HEK293 (cell line): ENCODE measurements around the gene LEMD1.
A peak's percentile ranks its signal among the peaks of the same experiment; 100 is the strongest.

Experiments
- CTCF ChIA-PET: fragments of 350-600 bp; formaldehyde crosslinking; extraction: SDS; loops from one replicate; lab custom pipeline; 2021; ENCODE audit warnings: antibody characterized with exemption; lab: Yijun Ruan, JAX
- POLR2A ChIA-PET: fragments of 300-600 bp; formaldehyde crosslinking; extraction: SDS; loops from one replicate; lab custom pipeline; 2020; ENCODE audit warnings: antibody characterized with exemption, inconsistent platforms; lab: Yijun Ruan, JAX
- H3K27ac ChIP-seq: fragments of 200-500 bp; sonication (Bioruptor generic); 2 replicates; pipeline ENCODE4 v1.5.1; 2014; ENCODE audit warnings: low read depth, low read length, control low read depth, inconsistent platforms; ENCODE audit errors: extremely low read depth
- H3K36me3 ChIP-seq, 2 experiments: fragments of 200-500 bp in 1 of 2; sonication (Bioruptor generic) in 1 of 2; 1 replicate in 1 of 2; 2 replicates in 1 of 2; pipeline ENCODE4 v1.5.1; 2014 to 2017; ENCODE audit warnings: inconsistent platforms in 2 of 2, low read length in 2 of 2; ENCODE audit not compliant: control insufficient read depth in 2 of 2, insufficient read depth in 1 of 2
- H3K4me1 ChIP-seq: fragments of 200-500 bp; sonication (Bioruptor generic); 2 replicates; pipeline ENCODE4 v1.5.1; 2014; ENCODE audit warnings: mild to moderate bottlenecking, low read length, inconsistent platforms; ENCODE audit not compliant: control insufficient read depth, insufficient read depth
- H3K4me3 ChIP-seq: 2 replicates; pipeline ENCODE4 v1.5.1; 2011; ENCODE audit warnings: low read depth, mild to moderate bottlenecking, control low read depth, low read length, moderate library complexity
- H3K9me3 ChIP-seq: fragments of 200-500 bp; sonication (Bioruptor generic); 2 replicates; pipeline ENCODE4 v1.5.1; 2014; ENCODE audit warnings: low read depth, low read length, inconsistent platforms; ENCODE audit not compliant: control insufficient read depth, insufficient read depth
- EGR2 ChIP-seq: fragments of 450-650 bp; formaldehyde crosslinking; IDR thresholded peaks from 2 replicates; pipeline ENCODE4 v1.5.1; 2016; ENCODE audit warnings: low read depth, missing biosample characterization, missing genetic modification characterization
- GLIS1 ChIP-seq: fragments of 450-650 bp; formaldehyde crosslinking; IDR thresholded peaks from 2 replicates; pipeline ENCODE4 v1.5.1; 2016; ENCODE audit warnings: missing biosample characterization, missing genetic modification characterization
- RBAK ChIP-seq: fragments of 450-650 bp; formaldehyde crosslinking; IDR thresholded peaks from 2 replicates; pipeline ENCODE4 v1.5.1; 2016; ENCODE audit warnings: missing biosample characterization, missing genetic modification characterization
- ZBTB21 ChIP-seq: fragments of 450-650 bp; formaldehyde crosslinking; IDR thresholded peaks from 2 replicates; pipeline ENCODE4 v1.5.1; 2017; ENCODE audit warnings: missing biosample characterization, missing genetic modification characterization
- ZIC2 ChIP-seq: fragments of 450-650 bp; formaldehyde crosslinking; IDR thresholded peaks from 2 replicates; pipeline ENCODE4 v1.5.1; 2016; ENCODE audit warnings: missing biosample characterization, missing genetic modification characterization
- ZNF19 ChIP-seq: fragments of 450-650 bp; formaldehyde crosslinking; IDR thresholded peaks from 2 replicates; pipeline ENCODE4; 2016; ENCODE audit warnings: missing biosample characterization, missing genetic modification characterization, low read depth
- ZNF214 ChIP-seq: fragments of 450-650 bp; formaldehyde crosslinking; IDR thresholded peaks from 2 replicates; pipeline ENCODE4 v1.5.1; 2017; ENCODE audit warnings: missing biosample characterization, mild to moderate bottlenecking, missing genetic modification characterization, borderline replicate concordance
- ZNF223 ChIP-seq: fragments of 450-650 bp; formaldehyde crosslinking; IDR thresholded peaks from 2 replicates; pipeline ENCODE4 v1.5.1; 2016; ENCODE audit warnings: missing biosample characterization, missing genetic modification characterization
- ZNF341 ChIP-seq: fragments of 450-650 bp; formaldehyde crosslinking; IDR thresholded peaks from 2 replicates; pipeline ENCODE4; 2016; ENCODE audit warnings: low read depth, missing biosample characterization, missing genetic modification characterization
- ZNF366 ChIP-seq: fragments of 450-650 bp; formaldehyde crosslinking; conservative IDR thresholded peaks from 2 replicates; pipeline ENCODE4 v1.5.1; 2016; ENCODE audit warnings: missing biosample characterization, missing genetic modification characterization
- ZNF426 ChIP-seq: fragments of 450-650 bp; formaldehyde crosslinking; IDR thresholded peaks from 2 replicates; pipeline ENCODE4 v1.5.1; 2017; ENCODE audit warnings: missing biosample characterization, missing genetic modification characterization, mild to moderate bottlenecking, inconsistent platforms, moderate library complexity
- ZNF473 ChIP-seq: fragments of 450-650 bp; formaldehyde crosslinking; IDR thresholded peaks from 2 replicates; pipeline ENCODE4 v1.5.1; 2017; ENCODE audit warnings: missing biosample characterization, missing genetic modification characterization
- ZNF521 ChIP-seq: fragments of 450-650 bp; formaldehyde crosslinking; IDR thresholded peaks from 2 replicates; pipeline ENCODE4 v1.5.1; 2017; ENCODE audit warnings: missing biosample characterization, mild to moderate bottlenecking, missing genetic modification characterization
- ZNF585B ChIP-seq: fragments of 450-650 bp; formaldehyde crosslinking; IDR thresholded peaks from 2 replicates; pipeline ENCODE4 v1.5.1; 2016; ENCODE audit warnings: missing biosample characterization, missing genetic modification characterization
- TF ChIP-seq, protein P1 (sequence below): fragments of 450-650 bp; formaldehyde crosslinking; IDR thresholded peaks from 2 replicates; pipeline ENCODE4 v1.5.1; 2016; ENCODE audit warnings: missing biosample characterization, missing genetic modification characterization, borderline replicate concordance
- TF ChIP-seq, protein P2 (sequence below): fragments of 450-650 bp; formaldehyde crosslinking; IDR thresholded peaks from 2 replicates; pipeline ENCODE4 v1.5.1; 2016; ENCODE audit warnings: missing biosample characterization, missing genetic modification characterization
- TF ChIP-seq, protein P3 (sequence below): fragments of 450-650 bp; formaldehyde crosslinking; IDR thresholded peaks from 2 replicates; pipeline ENCODE4 v1.5.1; 2016; ENCODE audit warnings: missing biosample characterization, missing genetic modification characterization, low read depth
- TF ChIP-seq, protein P4 (sequence below): fragments of 450-650 bp; formaldehyde crosslinking; IDR thresholded peaks from 2 replicates; pipeline ENCODE4; 2016; ENCODE audit warnings: missing biosample characterization, missing genetic modification characterization

The LEMD1 gene

DNA sequence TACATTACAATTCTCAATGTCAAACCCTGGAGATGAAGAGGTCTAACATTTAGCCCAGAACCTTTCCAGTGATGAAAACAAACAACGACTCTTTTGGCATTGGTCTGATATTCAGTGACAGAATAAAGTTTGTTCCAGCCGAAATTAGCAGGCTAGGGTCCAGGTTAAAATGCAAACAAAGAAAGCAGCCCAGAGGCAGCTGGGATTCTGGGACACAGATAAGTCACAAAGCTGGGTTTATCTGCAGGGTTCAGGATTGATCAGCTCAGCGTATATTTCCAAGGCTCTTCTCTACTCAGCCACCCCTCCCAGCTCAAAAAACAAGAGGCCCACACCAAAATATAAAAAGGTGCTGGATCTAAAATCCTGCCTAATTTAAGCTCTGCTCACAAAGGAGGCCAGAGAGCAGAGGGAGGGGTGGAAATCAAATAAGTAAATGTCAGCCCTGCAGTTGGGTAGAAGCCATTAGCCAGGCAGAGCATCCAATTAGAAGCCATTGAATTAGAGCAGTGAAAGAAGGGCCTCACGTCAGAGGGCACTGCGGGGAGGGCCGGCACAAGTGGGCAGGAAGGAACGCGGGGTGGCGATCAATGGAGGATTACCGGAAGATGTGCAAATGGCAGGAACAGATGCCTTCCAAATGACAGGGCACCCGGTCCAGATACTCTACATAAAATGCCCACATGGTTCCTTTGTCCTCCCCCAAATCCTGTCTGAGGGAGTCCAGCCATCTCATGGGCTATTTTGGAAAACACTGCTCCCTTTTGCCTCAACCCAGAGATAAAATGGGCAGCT, 61.9 kb downstream of the LEMD1 start:
- no peaks in the 10 kb centered on the region for H3K36me3 ChIP-seq
- TF ChIP-seq ZNF341 (tag by site-specific recombination), result peak; percentile 39; the same call in 1 of the 2 replicates
- no peak for TF ChIP-seq ZIC2 (tag by site-specific recombination)
- TF ChIP-seq, all 188 proteins: peak for 1
- ChIA-PET POLR2A (no interaction called here), CTCF (interaction anchor here (0.6 kb wide), 1 partner anchor 269 kb away, joined by 4 read pairs; no protein-coding TSS in a partner anchor)
- H3K27ac ChIP-seq, result no peak overlapping the region
- H3K9me3 ChIP-seq, result no peaks in the 10 kb centered on the region
- no peak overlapping the region for H3K4me3 ChIP-seq
- H3K4me1 ChIP-seq, result no peaks in the 10 kb centered on the region

DNA sequence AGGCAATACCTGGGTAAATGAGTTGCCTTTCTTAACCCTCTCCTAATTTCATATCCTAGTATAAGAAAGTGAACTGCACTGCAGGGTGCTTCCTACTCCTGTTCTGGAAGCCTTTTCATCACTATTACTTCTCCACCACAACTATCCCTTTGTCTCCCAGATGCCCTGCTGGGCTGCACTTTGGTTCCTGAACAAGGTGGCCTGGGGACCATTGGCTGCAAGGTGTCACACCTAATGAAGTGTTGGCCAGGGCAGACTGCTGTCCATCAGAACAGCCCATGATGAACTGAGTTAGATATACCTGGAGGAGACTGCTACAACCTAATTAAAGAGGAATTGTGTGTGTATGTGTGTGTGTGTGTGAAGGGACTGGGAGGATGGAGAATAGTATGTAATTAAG, 63.3 kb downstream of the LEMD1 start:
- POLR2A ChIA-PET, result no interaction called here
- Histone ChIP-seq H3K27ac (no peak overlapping the region), H3K9me3 (no peaks in the 10 kb centered on the region), H3K4me1 (no peaks in the 10 kb centered on the region), H3K4me3 (no peak overlapping the region), H3K36me3 (no peaks in the 10 kb centered on the region)
- CTCF ChIA-PET, result interaction anchor here (0.7 kb wide), 1 partner anchor 311 kb away, joined by 3 read pairs; no protein-coding TSS in a partner anchor
- TF ChIP-seq ZNF19, result no peak
- no peak for TF ChIP-seq ZNF585B (tag by site-specific recombination)
- TF ChIP-seq ZBTB21, result no peak
- no peak for TF ChIP-seq ZNF426 (tag by site-specific recombination)
- no peak for TF ChIP-seq EGR2 (tag by site-specific recombination)
- no peak for TF ChIP-seq ZNF473 (tag by site-specific recombination)
- no peak for TF ChIP-seq ZNF521 (tag by site-specific recombination)
- TF ChIP-seq RBAK (tag by site-specific recombination), result no peak
- TF ChIP-seq, protein P1, sequence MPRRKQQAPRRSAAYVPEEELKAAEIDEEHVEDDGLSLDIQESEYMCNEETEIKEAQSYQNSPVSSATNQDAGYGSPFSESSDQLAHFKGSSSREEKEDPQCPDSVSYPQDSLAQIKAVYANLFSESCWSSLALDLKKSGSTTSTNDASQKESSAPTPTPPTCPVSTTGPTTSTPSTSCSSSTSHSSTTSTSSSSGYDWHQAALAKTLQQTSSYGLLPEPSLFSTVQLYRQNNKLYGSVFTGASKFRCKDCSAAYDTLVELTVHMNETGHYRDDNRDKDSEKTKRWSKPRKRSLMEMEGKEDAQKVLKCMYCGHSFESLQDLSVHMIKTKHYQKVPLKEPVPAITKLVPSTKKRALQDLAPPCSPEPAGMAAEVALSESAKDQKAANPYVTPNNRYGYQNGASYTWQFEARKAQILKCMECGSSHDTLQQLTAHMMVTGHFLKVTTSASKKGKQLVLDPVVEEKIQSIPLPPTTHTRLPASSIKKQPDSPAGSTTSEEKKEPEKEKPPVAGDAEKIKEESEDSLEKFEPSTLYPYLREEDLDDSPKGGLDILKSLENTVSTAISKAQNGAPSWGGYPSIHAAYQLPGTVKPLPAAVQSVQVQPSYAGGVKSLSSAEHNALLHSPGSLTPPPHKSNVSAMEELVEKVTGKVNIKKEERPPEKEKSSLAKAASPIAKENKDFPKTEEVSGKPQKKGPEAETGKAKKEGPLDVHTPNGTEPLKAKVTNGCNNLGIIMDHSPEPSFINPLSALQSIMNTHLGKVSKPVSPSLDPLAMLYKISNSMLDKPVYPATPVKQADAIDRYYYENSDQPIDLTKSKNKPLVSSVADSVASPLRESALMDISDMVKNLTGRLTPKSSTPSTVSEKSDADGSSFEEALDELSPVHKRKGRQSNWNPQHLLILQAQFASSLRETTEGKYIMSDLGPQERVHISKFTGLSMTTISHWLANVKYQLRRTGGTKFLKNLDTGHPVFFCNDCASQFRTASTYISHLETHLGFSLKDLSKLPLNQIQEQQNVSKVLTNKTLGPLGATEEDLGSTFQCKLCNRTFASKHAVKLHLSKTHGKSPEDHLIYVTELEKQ (tag by site-specific recombination), result no peak
- no peak for TF ChIP-seq ZNF366 (tag by site-specific recombination)
- no peak for TF ChIP-seq GLIS1 (tag by site-specific recombination)
- TF ChIP-seq, protein P2, sequence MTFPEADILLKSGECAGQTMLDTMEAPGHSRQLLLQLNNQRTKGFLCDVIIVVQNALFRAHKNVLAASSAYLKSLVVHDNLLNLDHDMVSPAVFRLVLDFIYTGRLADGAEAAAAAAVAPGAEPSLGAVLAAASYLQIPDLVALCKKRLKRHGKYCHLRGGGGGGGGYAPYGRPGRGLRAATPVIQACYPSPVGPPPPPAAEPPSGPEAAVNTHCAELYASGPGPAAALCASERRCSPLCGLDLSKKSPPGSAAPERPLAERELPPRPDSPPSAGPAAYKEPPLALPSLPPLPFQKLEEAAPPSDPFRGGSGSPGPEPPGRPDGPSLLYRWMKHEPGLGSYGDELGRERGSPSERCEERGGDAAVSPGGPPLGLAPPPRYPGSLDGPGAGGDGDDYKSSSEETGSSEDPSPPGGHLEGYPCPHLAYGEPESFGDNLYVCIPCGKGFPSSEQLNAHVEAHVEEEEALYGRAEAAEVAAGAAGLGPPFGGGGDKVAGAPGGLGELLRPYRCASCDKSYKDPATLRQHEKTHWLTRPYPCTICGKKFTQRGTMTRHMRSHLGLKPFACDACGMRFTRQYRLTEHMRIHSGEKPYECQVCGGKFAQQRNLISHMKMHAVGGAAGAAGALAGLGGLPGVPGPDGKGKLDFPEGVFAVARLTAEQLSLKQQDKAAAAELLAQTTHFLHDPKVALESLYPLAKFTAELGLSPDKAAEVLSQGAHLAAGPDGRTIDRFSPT (tag by site-specific recombination), result no peak
- TF ChIP-seq, protein P3, sequence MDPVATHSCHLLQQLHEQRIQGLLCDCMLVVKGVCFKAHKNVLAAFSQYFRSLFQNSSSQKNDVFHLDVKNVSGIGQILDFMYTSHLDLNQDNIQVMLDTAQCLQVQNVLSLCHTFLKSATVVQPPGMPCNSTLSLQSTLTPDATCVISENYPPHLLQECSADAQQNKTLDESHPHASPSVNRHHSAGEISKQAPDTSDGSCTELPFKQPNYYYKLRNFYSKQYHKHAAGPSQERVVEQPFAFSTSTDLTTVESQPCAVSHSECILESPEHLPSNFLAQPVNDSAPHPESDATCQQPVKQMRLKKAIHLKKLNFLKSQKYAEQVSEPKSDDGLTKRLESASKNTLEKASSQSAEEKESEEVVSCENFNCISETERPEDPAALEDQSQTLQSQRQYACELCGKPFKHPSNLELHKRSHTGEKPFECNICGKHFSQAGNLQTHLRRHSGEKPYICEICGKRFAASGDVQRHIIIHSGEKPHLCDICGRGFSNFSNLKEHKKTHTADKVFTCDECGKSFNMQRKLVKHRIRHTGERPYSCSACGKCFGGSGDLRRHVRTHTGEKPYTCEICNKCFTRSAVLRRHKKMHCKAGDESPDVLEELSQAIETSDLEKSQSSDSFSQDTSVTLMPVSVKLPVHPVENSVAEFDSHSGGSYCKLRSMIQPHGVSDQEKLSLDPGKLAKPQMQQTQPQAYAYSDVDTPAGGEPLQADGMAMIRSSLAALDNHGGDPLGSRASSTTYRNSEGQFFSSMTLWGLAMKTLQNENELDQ (tag by site-specific recombination), result no peak
- TF ChIP-seq, protein P4, sequence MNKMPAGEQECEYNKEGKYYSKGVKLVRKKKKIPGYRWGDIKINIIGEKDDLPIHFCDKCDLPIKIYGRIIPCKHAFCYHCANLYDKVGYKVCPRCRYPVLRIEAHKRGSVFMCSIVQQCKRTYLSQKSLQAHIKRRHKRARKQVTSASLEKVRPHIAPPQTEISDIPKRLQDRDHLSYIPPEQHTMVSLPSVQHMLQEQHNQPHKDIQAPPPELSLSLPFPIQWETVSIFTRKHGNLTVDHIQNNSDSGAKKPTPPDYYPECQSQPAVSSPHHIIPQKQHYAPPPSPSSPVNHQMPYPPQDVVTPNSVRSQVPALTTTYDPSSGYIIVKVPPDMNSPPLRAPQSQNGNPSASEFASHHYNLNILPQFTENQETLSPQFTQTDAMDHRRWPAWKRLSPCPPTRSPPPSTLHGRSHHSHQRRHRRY (tag by site-specific recombination), result no peak
- no peak for TF ChIP-seq ZNF223 (tag by site-specific recombination)
- no peak for TF ChIP-seq ZNF214 (tag by site-specific recombination)
